Diencephalon (tissue), 1 donor: ENCODE data around the gene PITPNB. TPM values are rescaled to one million over a fixed set of nuclear protein-coding genes. Genes with fewer than 3 reads are reported as not detected.

ENCODE experiments used
- small RNA-seq: library from RNA; depleted of rRNA; stranded (forward); fragments of <200 nt; gene quantifications from one replicate; pipeline ENCODE3, GENCODE V24; 2014
- total RNA-seq: library from RNA; depleted of rRNA; stranded (reverse); fragments of >200 nt; gene quantifications from one replicate; pipeline ENCODE4 v1.2.3, GENCODE V29; 2014

PITPNB gene
- 45.2 TPM for total RNA-seq

GRCh38 chr22:27919222-27919941 is at the start of gene PITPNB:
Gene PITPNB (minus strand): TSS chr22:27919256. CDS start chr22:27919191, 65 bp downstream.

Small RNA genes within 50 kb of the gene (small RNA-seq; reads per million reads assigned to genes)
- gene MIR3199-1: 0.10 reads per million
- not detected for gene RF02198

Other genes with a start within 250 kb of the PITPNB start
- gene MN1, start 117.5 kb downstream of the PITPNB start, total RNA-seq: 12.9 TPM